Measurements from ENCODE around the gene MICU2. TPM values are rescaled to one million over a fixed set of nuclear protein-coding genes. Genes with fewer than 3 reads are reported as not detected.

MICU2 gene
- total RNA-seq, 1 donor from 2014 or later = 35.7 TPM

GRCh38 chr13:21445759-21446158 lies 158.2 kb downstream of the MICU2 start:
- H3K36me3 Mint-ChIP-seq = peaks cover 36% of the 10 kb centered on the region
- peaks cover 6% of the 10 kb centered on the region for H3K9me3 Mint-ChIP-seq
- DNase-seq (ENCODE audit: extremely low spot score, unreplicated experiment) = no peak
- no peak overlapping the region for H3K27ac Mint-ChIP-seq
- no peaks in the 10 kb centered on the region for H3K27me3 Mint-ChIP-seq
- TF ChIP-seq, protein P1, sequence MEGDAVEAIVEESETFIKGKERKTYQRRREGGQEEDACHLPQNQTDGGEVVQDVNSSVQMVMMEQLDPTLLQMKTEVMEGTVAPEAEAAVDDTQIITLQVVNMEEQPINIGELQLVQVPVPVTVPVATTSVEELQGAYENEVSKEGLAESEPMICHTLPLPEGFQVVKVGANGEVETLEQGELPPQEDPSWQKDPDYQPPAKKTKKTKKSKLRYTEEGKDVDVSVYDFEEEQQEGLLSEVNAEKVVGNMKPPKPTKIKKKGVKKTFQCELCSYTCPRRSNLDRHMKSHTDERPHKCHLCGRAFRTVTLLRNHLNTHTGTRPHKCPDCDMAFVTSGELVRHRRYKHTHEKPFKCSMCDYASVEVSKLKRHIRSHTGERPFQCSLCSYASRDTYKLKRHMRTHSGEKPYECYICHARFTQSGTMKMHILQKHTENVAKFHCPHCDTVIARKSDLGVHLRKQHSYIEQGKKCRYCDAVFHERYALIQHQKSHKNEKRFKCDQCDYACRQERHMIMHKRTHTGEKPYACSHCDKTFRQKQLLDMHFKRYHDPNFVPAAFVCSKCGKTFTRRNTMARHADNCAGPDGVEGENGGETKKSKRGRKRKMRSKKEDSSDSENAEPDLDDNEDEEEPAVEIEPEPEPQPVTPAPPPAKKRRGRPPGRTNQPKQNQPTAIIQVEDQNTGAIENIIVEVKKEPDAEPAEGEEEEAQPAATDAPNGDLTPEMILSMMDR (conservative IDR thresholded peaks at IDR 0.05) = no peak
- H3K4me1 Mint-ChIP-seq (ENCODE audit: unreplicated experiment) = peaks cover 6% of the 10 kb centered on the region
- no peak overlapping the region for H3K4me3 Mint-ChIP-seq

DNA sequence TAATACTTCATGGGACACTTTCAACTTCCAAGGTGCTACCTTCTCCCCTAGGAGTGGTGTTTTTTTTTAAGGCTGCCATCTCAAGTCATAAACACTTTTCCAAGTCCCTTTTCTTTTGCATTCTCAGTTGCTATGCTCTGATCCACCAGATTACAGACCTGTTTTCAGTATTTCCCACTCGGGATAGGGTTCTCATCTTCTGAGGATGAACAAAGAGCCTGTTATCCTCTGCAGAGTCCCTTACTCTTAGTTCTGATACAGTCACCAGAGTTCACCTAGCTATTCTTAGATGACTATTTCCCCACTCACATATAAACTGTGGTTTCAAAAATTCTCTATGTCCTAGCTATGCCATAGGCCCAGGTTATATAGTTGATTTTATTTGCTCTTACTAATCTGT lies 160.8 kb downstream of the MICU2 start:
- Mint-ChIP-seq H3K4me1 (ENCODE audit: unreplicated experiment) (peaks cover 6% of the 10 kb centered on the region), H3K4me3 (no peak overlapping the region), H3K9me3 (peaks cover 6% of the 10 kb centered on the region), H3K36me3 (peaks cover 30% of the 10 kb centered on the region), H3K27ac (no peak overlapping the region), H3K27me3 (no peaks in the 10 kb centered on the region)
- TF ChIP-seq, protein P1 (conservative IDR thresholded peaks at IDR 0.05) = no peak
- no peak for DNase-seq (ENCODE audit: extremely low spot score, unreplicated experiment)

Other genes starting within 250 kb of the MICU2 start
- gene ZDHHC20, start 144.9 kb downstream of the MICU2 start, total RNA-seq (ENCODE audit: low replicate concordance) = 78.2 and 98.0 TPM in 2 replicates
- 7.6 and 10.4 TPM in 2 replicates for gene FGF9, start 66.9 kb upstream of the MICU2 start, total RNA-seq (ENCODE audit: low replicate concordance)

Data from type B pancreatic cell (in vitro differentiated cells).